Stimulated activated CD4-positive, alpha-beta T cell treated with anti-CD3 and anti-CD28 coated beads, Interleukin-15, amount 100 ng/mL, for 1 hour (primary cell): Measurements from ENCODE around the gene MIER2.

ENCODE experiments used
- DNase-seq, 2 donors: peaks; one replicate each; pipeline ENCODE4 v3.0.0-alpha.2; 2020; ENCODE audit warnings: low read depth in 1 of 2, low spot score in 1 of 2

Gene MIER2

GRCh38 chr19:378706-379105 is 34.1 kb upstream of the MIER2 start:
- no peak for DNase-seq

DNA sequence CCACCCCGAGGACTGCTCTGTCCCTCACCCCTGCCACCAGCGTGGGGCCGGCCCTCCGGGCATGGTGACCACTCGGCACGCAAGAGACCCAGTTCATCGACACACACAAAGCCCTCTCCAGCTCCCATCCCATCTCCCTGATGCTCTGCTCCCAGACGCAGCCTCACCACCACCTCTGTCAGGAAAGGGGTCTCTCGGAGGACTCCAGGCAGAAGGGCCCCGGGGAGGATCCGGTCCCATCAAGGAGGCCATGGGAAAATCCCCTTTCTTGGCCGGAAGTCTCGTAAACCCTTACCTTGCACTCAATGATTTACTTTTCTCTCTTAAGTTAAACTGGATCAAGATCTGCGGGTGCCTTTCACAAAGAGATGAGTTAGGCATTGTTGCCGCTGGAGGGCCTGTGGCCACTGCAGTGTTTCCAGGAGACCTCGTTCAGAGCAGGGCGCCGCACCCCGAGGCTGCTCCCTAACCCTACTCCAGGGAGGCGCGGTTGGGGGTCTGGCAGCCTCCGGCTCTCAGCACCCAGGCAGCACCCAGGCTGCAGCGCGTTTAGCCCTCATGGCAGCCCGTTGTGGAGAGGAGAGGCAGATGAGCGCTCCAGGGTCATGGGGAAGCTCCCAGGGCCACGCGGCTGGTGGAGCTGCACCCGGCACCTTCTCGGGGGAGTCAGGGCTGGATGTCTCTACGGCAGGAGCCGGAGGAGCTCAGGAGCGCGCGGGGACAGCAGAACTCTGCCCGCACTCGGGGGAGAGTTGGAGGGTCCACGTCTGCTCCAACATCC is 33.4 kb upstream of the MIER2 start:
- DNase-seq, result no peak

GRCh38 chr19:376111-376470 is 31.5 kb upstream of the MIER2 start:
- DNase-seq, result no peak

- no peak for DNase-seq
Observed at GRCh38 chr19:375395-376110, 31.0 kb upstream of the MIER2 start.

DNA sequence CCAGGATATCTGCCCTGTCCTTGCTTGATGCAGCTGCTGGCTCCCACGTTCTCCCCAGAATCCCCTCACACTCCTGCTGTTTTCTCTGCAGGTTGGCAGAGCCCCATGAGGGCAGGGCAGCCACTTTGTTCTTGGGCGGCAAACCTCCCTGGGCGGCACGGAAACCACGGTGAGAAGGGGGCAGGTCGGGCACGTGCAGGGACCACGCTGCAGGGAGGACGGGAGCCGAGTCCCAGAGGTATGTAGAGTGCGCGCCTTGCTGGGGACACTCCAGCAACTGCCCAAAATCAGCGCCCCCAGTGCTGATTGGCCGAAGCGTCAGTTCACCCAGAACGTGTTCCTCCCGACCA is 30.3 kb upstream of the MIER2 start:
- DNase-seq, result no peak

DNA sequence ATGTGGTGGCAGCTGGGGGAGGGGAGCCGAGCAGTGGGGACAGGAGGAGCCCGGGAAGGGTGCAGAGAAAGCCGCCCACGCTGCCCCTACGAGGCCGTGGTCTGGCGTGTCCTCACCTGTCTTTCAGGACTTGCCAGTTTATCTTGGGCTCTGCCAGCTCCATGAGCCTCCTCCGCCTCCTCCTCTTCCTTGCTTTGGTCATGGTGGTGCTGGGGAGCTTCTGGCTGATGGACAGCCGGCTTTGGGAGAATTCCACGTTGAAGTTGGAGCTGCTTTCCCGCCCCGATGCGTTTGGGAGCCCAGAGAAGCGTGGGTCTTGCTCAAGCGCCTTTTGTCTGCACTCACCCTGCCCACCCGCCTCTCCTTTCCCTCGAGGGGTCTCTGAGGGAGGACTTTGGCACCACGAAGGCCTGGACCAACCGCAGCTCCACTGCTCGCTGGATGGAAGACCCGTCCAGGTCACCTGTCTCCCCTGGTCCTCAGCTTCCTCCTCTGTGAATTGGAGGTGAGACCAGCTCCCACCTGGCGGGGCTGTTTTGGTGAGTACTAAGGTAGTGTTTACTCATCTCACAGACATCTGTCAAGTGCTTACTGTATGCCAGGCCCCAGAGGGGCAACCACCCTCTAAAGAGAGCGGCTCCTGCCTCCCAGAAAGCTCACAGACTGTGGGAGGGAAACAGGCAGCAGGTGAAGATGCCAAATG is 29.7 kb upstream of the MIER2 start:
- DNase-seq, result no peak

- no peak for DNase-seq
Observed at GRCh38 chr19:373391-374182, 29.0 kb upstream of the MIER2 start.

DNA sequence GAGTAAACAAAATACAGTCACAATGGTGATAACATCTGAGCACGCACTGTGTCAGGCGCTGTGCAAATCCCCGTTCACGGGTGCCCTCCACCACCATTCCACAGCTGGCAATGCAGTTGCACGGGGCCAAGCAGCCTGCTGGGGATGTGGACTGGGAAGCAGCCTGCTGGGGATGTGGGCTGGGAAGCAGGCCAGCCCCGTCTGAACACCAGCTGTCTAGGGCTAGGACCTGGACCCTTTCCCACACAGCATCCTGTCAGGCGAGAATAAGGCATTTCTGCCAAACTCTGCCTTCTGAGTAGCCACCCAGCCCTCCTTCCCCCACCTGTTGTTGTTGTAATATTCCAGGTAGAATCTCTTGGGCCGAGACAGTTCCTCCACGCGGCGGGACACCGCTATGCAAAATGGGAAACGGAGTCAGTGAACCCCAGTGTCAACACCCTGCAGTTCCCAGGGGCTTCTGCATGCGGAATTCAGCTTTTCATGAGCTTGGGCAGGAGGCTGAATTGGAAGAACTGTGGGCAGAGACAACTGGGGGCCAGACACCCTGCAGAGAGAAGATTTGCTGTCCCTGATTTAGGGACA is 27.8 kb upstream of the MIER2 start:
- DNase-seq, result no peak

DNA sequence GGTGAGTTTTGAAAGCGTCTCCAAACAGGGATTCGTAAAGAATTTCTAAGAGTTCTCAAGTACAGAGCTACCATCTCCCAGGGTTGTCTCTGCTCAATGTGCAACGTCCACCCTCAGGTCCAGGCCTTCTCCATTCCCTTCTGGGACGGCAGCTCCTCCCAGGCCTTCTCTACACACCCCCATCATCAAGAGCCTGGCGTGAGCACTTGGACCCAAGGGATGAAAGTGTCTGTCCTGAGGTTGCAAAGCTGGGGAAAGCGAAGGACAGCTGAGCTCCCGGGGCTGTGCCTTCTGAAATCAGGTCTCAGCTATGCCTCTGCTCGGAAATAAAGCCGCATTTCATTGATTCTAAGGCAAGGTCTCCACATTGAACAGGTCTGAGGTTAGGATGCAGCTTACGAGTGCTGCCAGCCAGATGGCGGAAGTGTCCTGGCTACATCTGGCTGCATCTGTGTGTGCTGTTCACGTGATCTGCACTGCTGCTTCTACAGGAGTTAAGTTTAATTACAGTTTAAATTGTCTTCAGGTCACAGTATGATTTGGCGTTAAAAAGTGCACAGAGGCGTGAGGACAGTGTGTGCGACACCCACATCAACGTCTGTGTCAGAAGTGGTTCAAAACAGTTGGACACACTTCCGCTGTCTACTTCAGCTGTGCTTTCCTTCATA is 27.0 kb upstream of the MIER2 start:
- DNase-seq, result no peak

DNA sequence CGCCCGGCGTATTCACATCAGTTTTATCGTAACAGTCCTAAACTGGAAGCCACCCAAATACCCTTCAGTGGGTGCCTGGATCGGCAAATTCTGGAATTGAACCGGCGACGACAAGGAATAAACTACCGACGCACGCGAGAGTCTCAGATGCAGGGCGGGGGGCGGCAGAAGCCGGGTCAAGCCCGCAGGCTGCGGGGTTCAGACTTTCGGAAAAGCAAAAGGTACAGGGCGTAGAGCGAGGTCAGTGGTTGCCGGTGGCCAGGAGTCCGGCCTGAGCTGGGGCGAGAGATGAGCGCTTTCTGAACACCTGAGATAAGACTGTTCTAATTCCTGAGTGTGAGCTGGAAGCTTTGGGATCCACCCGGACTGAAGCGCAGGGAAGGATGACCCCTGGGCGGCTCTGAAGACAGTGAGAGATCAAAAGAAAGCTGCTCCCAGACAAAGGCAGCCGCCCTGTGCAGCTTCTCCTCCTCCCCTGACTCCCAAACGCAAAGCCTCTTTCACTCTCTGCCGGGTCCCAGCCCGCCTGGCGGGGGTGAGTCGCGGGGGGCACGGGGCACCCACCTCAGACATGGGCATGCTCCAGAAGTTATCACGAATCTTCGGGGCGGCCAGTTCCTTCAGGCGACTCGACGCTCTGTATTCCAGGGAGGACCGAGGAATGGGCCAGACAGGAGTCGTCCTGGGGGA is 26.2 kb upstream of the MIER2 start:
- no peak for DNase-seq

- DNase-seq, result no peak
Observed at GRCh38 chr19:369876-370275, 25.3 kb upstream of the MIER2 start.

DNA sequence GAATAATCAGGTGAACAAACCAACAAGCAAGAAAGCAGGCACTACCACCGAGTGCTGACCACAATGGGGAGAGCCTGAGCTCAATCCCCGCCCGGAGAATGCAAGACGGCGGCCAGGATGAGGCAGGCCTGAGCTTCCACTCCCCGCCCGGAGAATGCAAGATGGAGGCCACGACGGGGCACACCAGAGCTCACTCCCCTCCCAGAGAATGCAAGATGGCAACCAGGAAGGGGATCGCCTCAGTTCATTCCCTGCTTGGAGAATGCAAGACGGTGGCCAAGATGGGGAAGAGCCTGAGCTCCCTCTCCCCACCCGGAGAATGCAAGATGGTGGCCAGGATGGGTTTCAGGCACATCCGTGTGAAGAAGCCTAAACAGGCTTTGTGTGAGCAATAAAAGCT is 24.7 kb upstream of the MIER2 start:
- DNase-seq, result no peak

DNA sequence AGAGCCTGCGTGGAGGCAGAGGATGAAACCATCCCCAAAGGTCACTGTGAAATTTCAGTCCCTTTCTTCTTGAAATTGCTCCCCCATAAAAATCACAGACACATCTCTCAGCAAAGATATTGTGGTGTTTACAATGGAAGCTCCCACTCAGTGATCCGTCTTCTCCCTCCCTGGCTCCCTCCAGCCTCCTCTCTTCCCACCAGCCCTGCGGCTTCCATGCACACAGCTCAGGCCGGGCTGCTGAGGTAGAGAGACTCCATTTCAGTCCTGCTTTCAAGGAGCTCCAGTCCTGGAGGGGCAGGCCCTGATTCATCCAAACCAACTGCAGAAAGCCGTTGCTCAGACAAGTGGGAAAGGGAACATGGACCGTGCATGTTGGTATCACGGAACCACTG is 24.0 kb upstream of the MIER2 start:
- DNase-seq, result no peak

GRCh38 chr19:367963-368629 is 23.5 kb upstream of the MIER2 start:
- no peak for DNase-seq

- DNase-seq, result no peak
Observed at GRCh38 chr19:367561-367960, 23.0 kb upstream of the MIER2 start.

DNA sequence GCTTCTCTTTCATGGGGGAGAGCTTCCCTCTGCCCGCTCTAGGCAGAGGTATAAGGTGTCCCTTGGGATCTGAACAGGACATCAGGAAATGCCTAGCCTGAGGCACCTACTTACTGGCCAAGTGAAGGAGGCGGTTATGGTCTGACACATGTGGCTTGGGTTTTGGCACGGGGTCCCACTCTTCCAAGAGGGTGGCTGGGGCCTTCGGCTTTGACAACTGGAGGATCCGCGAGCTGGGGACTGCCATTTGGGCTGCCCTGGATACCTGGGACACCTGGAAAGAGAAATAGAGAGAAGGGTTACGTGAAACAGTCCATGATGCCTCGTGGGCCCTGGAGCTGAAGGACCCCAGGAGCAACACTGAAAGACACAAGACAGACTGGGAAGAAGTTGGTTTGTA is 22.4 kb upstream of the MIER2 start:
- no peak for DNase-seq

- no peak for DNase-seq
Observed at GRCh38 chr19:366205-366783, 21.7 kb upstream of the MIER2 start.

DNA sequence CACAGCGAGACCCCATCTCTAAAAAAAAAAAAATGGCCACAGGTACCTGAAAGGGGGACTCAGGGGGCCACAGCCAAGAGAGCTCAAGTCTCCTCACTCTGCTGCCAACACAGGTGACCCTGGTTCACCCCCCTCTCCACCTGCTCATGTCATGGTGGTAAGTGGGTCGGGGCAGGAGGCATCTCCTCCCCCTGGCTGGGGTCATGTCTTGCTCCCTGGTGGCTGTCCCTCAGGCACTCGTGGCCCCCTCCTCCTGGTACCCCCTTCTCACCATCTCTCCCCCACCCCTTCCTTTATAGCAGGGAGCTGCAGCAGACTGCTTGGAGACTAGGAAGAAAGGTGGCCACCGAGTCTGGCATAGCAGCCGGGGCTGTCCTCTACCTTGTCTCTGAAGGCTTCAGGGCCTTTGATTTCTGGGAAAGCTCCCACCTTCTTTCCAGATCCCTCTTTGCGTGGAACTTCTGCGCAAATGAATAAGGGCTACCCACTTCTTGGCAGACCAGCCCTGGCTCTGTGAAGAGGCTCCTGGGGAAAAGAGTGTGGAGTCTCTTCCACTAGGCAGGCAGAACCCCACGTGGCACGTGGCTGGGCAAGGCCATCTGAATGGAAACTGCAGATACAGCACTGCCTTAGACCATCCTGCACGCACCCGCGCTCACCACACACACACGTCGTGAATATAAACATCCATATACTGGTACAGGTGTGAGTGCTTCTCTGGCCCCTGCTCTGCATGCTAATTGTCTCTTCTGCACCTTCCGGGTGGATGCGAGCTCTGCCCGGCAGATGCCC is 20.1 kb upstream of the MIER2 start:
- no peak for DNase-seq
